GM19395 (cell line): Measurements from ENCODE around the gene SUN2.
"Not testable (repeated sequence)": the region's sequence is repeated elsewhere in the genome, so short reads cannot be mapped to it uniquely, and the experiment has no call there.

Experiments
- ATAC-seq: cut with Tn5 transposase; IDR thresholded peaks from one replicate; pipeline ENCODE4 v1.9.1; 2021; ENCODE audit warnings: mild to moderate bottlenecking, moderate library complexity; ENCODE audit not compliant: unreplicated experiment

SUN2 gene

GRCh38 chr22:38755911-38756532 lies at the start of gene SUN2:
Gene SUN2, minus strand, starts transcription at chr22:38755998. Its CDS starts 3,370 bp downstream, at chr22:38752628.
- ATAC-seq: peak; percentile 64

GRCh38 chr22:38805041-38805593 lies 49.3 kb upstream of the SUN2 start:
- not testable (repeated sequence) for ATAC-seq

GRCh38 chr22:38802671-38803121 lies 46.9 kb upstream of the SUN2 start:
- no peak for ATAC-seq

GRCh38 chr22:38799265-38800002 lies 43.6 kb upstream of the SUN2 start:
- ATAC-seq: no peak

- no peak for ATAC-seq
Observed at GRCh38 chr22:38798496-38798895, 42.7 kb upstream of the SUN2 start.

- ATAC-seq: no peak
Observed at GRCh38 chr22:38796262-38796957, 40.6 kb upstream of the SUN2 start.

GRCh38 chr22:38795569-38795968 lies 39.8 kb upstream of the SUN2 start:
- ATAC-seq: no peak

GRCh38 chr22:38793721-38794466 lies 38.1 kb upstream of the SUN2 start, which contains the start of gene DNAL4:
Gene DNAL4, minus strand, starts transcription at chr22:38794143. Its CDS starts 11,412 bp downstream, at chr22:38782731.
- ATAC-seq: peak; percentile 96

GRCh38 chr22:38793317-38793716 lies 37.5 kb upstream of the SUN2 start:
- ATAC-seq: no peak

GRCh38 chr22:38792833-38793232 lies 37.0 kb upstream of the SUN2 start:
- no peak for ATAC-seq

GRCh38 chr22:38789606-38790005 lies 33.8 kb upstream of the SUN2 start:
- no peak for ATAC-seq

- no peak for ATAC-seq
Observed at GRCh38 chr22:38788846-38789245, 33.0 kb upstream of the SUN2 start.

- ATAC-seq: no peak
Observed at GRCh38 chr22:38788021-38788816, 32.4 kb upstream of the SUN2 start.

- no peak for ATAC-seq
Observed at GRCh38 chr22:38786631-38787030, 30.8 kb upstream of the SUN2 start.

- ATAC-seq: no peak
Observed at GRCh38 chr22:38784856-38785255, 29.1 kb upstream of the SUN2 start.

- no peak for ATAC-seq
Observed at GRCh38 chr22:38784035-38784434, 28.2 kb upstream of the SUN2 start.

- no peak for ATAC-seq
Observed at GRCh38 chr22:38783095-38783615, 27.4 kb upstream of the SUN2 start.

- ATAC-seq: no peak
Observed at GRCh38 chr22:38782402-38783094, 26.8 kb upstream of the SUN2 start.

- ATAC-seq: no peak
Observed at GRCh38 chr22:38781033-38781432, 25.2 kb upstream of the SUN2 start.
